SW480 (cell line): ENCODE data around the gene USF2.

Experiments
- DNase-seq: peaks from one replicate; pipeline ENCODE4 v3.0.0-alpha.2; 2016; ENCODE audit warnings: low spot score

Gene USF2

DNA sequence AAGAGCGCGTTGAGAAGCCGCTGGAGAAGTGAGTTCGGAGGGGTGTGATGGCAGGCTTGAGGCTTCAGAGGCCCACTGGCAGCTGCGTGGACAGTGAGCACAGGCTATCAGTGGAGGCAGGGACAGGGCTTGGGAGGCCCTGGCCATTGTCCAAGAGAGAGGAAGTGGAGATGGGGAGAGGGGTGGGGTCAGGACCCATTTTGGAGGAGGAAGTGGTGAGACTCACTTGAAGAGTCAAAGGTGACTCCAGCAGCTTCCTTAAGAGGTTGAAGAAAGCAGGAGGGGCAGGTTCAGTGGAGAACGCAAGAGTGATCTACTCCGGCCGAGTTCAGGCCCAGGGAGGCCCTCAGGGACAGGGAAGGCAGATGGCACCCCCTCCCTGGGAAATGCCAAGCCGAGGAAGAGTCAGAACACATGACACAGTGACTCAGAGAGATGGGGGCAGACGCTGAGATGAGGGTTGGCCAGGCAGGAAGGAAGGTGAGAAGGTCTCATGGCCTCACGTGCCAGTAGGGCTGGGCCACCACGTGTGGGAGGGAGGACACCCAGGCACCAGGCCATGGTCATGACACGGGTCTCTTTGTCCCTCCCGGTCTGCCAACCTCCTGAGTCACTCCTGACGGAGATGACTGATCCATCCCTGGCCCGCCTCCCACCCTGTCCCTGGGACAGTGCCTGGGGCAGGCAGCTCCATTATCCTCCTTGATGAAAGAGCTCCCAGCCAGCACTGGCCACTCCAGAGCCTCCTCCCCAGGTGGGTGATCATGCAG is 50.1 kb downstream of the USF2 start:
- DNase-seq: peak; percentile 99

DNA sequence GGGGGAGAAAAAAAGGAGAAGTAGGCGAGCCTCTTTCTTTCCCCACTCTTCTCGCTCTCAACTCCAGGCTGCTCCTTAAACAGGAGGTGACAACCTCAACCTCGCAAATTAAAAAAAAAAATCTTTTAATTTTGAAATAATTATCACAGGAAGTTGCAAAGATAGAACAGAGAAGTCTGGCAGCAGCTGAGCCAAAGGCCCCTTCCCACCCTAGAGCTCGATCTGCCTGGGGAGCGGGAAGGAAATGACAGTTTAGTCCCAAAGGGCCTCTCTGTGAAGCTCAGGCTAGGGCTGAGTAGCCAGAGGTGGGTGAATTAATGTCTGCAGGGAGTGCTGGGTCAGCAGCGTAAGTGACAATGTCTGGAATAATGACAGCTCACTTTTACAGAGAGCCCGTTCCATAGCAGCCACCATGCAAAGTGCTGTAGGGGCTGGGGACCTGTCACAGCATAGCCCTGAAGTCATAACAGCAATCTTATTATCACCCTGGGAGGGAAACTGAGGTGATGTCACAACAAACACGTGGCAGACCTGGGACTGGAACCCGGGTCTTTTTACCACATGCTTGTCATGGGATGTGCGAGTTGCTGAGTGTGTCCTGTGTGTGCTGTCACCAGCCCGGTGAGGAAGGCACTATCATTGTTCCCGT is 51.4 kb downstream of the USF2 start:
- no peak for DNase-seq

DNA sequence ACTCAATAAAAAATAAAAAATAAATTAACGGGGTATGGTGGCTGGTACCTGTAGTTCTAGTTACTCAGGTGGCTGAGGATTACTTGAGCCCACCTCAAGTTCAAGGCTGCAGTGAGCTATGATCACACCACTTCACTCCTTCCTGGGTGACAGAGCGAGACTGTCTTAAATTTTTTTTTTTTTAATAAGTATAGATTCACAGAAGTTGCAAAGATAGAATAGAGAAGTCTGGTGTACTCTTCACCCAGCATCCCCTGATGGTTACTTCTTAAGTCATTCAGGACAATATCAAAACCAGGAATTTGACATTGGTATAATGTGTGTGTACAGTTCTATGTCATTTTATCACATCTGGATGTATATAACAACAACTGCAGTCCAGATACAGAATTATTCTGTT is 52.5 kb downstream of the USF2 start:
- DNase-seq: no peak

DNA sequence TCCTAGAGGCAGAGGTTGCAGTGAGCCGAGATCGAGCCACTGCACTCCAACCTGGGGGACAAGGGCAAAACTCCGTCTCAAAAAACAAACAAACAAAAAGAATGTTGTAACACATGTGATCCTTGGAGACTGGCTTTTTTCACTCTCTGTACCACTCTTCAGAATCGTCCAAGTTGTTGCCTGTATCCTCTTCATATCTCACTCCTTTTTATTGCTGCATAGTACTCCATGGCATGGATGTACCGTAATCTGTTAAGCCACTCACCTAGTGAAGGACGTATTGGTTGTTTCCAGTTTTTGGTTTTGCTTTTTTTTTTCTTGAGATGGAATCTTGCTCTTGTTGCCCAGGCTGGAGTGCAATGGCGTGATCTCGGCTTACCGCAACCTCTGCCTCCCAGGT is 53.3 kb downstream of the USF2 start:
- no peak for DNase-seq

DNA sequence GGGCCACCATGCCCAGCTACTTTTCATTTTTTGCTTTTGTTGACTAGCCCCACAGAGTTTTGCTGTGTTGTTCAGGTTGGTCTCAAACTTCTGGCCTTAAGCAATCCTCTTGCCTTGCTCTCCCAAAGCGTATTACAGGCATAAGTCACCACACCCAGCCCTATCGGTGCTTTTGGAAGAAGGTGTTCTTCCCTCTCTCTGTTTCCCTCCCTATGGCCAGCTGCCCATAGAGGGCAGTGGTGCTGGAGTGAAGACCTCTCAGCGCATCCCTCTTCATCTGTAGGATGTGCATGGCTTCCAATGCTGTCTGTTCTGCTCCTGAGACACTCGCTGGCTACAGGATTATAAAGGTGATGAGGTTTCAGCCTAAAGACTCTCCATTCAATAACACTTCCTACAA is 58.9 kb downstream of the USF2 start:
- DNase-seq: no peak

DNA sequence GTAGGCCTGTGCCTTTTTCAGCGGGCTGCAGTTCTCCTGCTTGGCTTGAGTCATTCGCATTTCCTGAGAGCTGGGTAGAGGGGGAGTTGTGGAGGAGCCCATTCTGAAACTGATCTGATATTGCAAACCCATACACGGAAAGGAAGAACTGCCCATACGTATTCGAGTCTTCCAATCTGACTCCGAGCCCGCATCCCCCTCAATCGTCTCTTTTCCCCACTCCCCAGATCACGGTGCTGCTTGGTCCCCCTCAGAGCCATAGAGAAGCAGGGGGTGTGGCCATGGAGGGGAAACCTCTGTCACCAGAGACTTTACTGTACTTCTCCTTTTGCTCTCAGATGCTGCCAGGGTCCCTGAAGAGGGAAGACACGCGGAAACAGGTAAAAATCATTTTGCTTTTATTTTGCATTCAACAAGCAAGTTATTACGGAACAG is 60.1 kb downstream of the USF2 start, which contains the start of gene CD22:
Gene CD22, plus strand, starts transcription at position 337 of the 435 bp plus-strand sequence. CDS start 2,854 bp downstream, outside the sequence.
- no peak for DNase-seq

DNA sequence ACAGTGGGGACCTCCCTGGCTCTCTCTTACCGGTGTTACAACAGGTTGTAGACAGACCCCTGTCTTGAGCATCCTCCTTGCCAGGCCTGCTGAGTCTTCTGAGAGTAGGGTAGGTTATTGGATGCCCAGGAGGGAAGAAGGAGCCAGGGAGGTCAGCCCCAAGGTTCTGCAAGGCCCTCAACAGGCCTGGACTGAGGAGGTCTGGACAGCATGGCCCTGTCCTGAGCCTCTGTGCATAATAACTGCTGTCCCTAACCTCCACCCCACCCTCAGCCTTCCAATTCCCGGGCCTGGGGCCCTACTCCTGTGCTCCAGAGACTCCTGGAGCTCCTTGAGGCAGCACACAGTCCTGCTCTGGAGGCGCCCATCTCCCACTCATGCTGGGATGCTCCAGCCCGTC is 60.6 kb downstream of the USF2 start:
- no peak for DNase-seq
